OCI-LY1 (cell line): ENCODE results near the gene DENND4A.

Source experiments
- H2AFZ ChIP-seq: fragments of 200-600 bp; sonication (generic), shearing (Covaris generic); 2 replicates; pipeline ENCODE4 v1.6.0; 2014; ENCODE audit warnings: antibody characterized with exemption, mild to moderate bottlenecking, low read length
- H3F3A ChIP-seq: fragments of 200-600 bp; sonication (generic), shearing (Covaris generic); 2 replicates; pipeline ENCODE4 v1.6.0; 2014; ENCODE audit warnings: mild to moderate bottlenecking, antibody characterized with exemption, low read length, moderate library complexity; ENCODE audit not compliant: insufficient read depth
- H3K27ac ChIP-seq: fragments of 200-600 bp; sonication (generic); 2 replicates; pipeline ENCODE4 v1.5.1; 2014; ENCODE audit warnings: low read length, mixed run types, mild to moderate bottlenecking, low read depth; ENCODE audit not compliant: poor library complexity, severe bottlenecking
- H3K27me3 ChIP-seq: fragments of 200-600 bp; sonication (generic); 2 replicates; pipeline ENCODE4 v1.6.0; 2014; ENCODE audit warnings: antibody characterized with exemption, mild to moderate bottlenecking, low read length, moderate library complexity; ENCODE audit not compliant: insufficient read depth
- H3K36me3 ChIP-seq: fragments of 200-600 bp; sonication (generic); 2 replicates; pipeline ENCODE4 v1.6.1; 2014; ENCODE audit warnings: mild to moderate bottlenecking, antibody characterized with exemption, low read length, moderate library complexity, mixed read lengths; ENCODE audit not compliant: insufficient read depth
- H3K4me1 ChIP-seq: fragments of 200-600 bp; sonication (generic); 2 replicates; pipeline ENCODE4 v1.5.1; 2014; ENCODE audit warnings: mild to moderate bottlenecking, low read length, moderate library complexity; ENCODE audit not compliant: insufficient read depth, severe bottlenecking
- H3K4me2 ChIP-seq: fragments of 200-600 bp; sonication (generic), shearing (Covaris generic); 2 replicates; pipeline ENCODE4 v1.6.1; 2014; ENCODE audit warnings: low read length
- H3K4me3 ChIP-seq: fragments of 200-600 bp; sonication (generic); 2 replicates; pipeline ENCODE4 v1.5.1; 2014; ENCODE audit warnings: low read length, low read depth, mild to moderate bottlenecking, mixed read lengths; ENCODE audit not compliant: poor library complexity, severe bottlenecking
- H3K79me2 ChIP-seq: fragments of 200-600 bp; shearing (Covaris generic); 2 replicates; pipeline ENCODE4 v1.6.1; 2016; ENCODE audit warnings: mixed run types, low read length, mixed read lengths; ENCODE audit not compliant: insufficient read depth
- H3K9ac ChIP-seq: fragments of 200-600 bp; sonication (generic), shearing (Covaris generic); 2 replicates; pipeline ENCODE4 v1.6.1; 2014; ENCODE audit warnings: mild to moderate bottlenecking, low read length, mixed read lengths
- H3K9me2 ChIP-seq: fragments of 200-600 bp; sonication (generic), shearing (Covaris generic); 2 replicates; pipeline ENCODE4 v1.6.1; 2014; ENCODE audit warnings: low read depth, mild to moderate bottlenecking, low read length, mixed read lengths
- H3K9me3 ChIP-seq: fragments of 200-600 bp; shearing (Covaris generic); 2 replicates; pipeline ENCODE4 v1.6.1; 2014; ENCODE audit warnings: low read length, mixed read lengths
- H4K20me1 ChIP-seq: fragments of 200-600 bp; sonication (generic), shearing (Covaris generic); 2 replicates; pipeline ENCODE4 v1.6.0; 2016; ENCODE audit warnings: mild to moderate bottlenecking, low read length; ENCODE audit not compliant: insufficient read depth
- CTCF ChIP-seq: fragments of 200-600 bp; sonication (generic), shearing (Covaris generic); IDR thresholded peaks from 2 replicates; pipeline ENCODE4 v1.5.1; 2017; ENCODE audit warnings: mild to moderate bottlenecking, antibody characterized with exemption, low read length, moderate library complexity, mixed read lengths
- EZH2 ChIP-seq: fragments of 200-600 bp; sonication (generic), shearing (Covaris generic); IDR thresholded peaks from 2 replicates; pipeline ENCODE4 v1.8.0; 2017; ENCODE audit warnings: borderline replicate concordance, mixed run types, mild to moderate bottlenecking, antibody characterized with exemption, low read length, moderate library complexity, mixed read lengths

DENND4A gene

DNA sequence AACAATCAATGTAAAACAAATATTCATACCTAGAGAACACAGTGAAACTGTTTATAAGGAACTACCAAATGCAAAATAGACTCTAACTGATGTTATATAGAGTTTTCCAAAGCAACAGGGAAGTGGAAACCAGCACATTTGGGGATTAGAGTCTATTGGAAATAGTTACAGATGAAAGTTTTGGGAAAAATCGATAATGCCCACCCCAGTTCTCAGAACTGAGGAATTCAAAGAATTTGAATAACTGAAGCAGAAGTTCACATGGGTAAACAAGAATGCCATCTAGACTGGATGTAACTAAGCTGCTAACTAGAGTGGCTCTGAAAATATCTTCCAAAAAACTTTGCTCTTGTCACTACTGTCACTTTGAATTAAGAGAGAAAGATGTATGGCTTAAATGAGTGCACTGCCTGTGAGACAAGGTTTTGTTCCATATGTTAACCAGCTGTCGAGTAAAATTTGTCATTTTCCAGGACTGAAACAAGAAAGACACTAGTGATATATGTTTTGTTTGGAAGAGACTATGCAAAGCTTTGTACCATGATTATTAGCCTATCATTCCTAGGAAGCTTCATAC, 9.2 kb upstream of the DENND4A start:
- TF ChIP-seq CTCF: no peak
- TF ChIP-seq EZH2: no peak
- H3K27ac ChIP-seq: no peak overlapping the region
- no peaks in the 10 kb centered on the region for H3K79me2 ChIP-seq
- no peak overlapping the region for H3K9ac ChIP-seq
- no peaks in the 10 kb centered on the region for H4K20me1 ChIP-seq
- H3K4me1 ChIP-seq: peaks cover 20% of the 10 kb centered on the region
- H3K36me3 ChIP-seq: no peaks in the 10 kb centered on the region
- no peak overlapping the region for H2AFZ ChIP-seq
- no peaks in the 10 kb centered on the region for H3K9me3 ChIP-seq
- no peaks in the 10 kb centered on the region for H3K27me3 ChIP-seq
- no peaks in the 10 kb centered on the region for H3K9me2 ChIP-seq
- H3F3A ChIP-seq: no peaks in the 10 kb centered on the region; the same call in 1 of the 2 replicates
- H3K4me3 ChIP-seq: no peak overlapping the region
- no peak overlapping the region for H3K4me2 ChIP-seq

GRCh38 chr15:65796610-65797078, 4.6 kb upstream of the DENND4A start:
- H2AFZ ChIP-seq: no peak overlapping the region
- no peaks in the 10 kb centered on the region for H3K9me3 ChIP-seq
- peaks cover 16% of the 10 kb centered on the region for H3K4me1 ChIP-seq
- H3K4me3 ChIP-seq: no peak overlapping the region
- no peaks in the 10 kb centered on the region for H3K36me3 ChIP-seq
- H3K79me2 ChIP-seq: no peaks in the 10 kb centered on the region
- no peaks in the 10 kb centered on the region for H4K20me1 ChIP-seq
- no peaks in the 10 kb centered on the region; the same call in 1 of the 2 replicates for H3F3A ChIP-seq
- no peaks in the 10 kb centered on the region for H3K27me3 ChIP-seq
- no peak for TF ChIP-seq CTCF
- TF ChIP-seq EZH2: no peak
- H3K27ac ChIP-seq: no peak overlapping the region
- no peak overlapping the region for H3K9ac ChIP-seq
- H3K4me2 ChIP-seq: no peak overlapping the region
- no peaks in the 10 kb centered on the region for H3K9me2 ChIP-seq

- Histone ChIP-seq H3K36me3 (no peaks in the 10 kb centered on the region), H3K79me2 (peaks cover 8% of the 10 kb centered on the region), H3K4me3 (no peak overlapping the region), H3F3A (no peaks in the 10 kb centered on the region; the same call in 1 of the 2 replicates), H3K9me3 (no peaks in the 10 kb centered on the region), H3K9ac (no peak overlapping the region), H3K27me3 (no peaks in the 10 kb centered on the region), H4K20me1 (no peaks in the 10 kb centered on the region), H3K4me2 (no peak overlapping the region), H2AFZ (no peak overlapping the region), H3K9me2 (no peaks in the 10 kb centered on the region), H3K27ac (no peak overlapping the region), H3K4me1 (peaks cover 16% of the 10 kb centered on the region)
- TF ChIP-seq CTCF (no peak), EZH2 (no peak)
These were observed 3.6 kb upstream of the DENND4A start for GRCh38 chr15:65795663-65796216.
